Psoas muscle (tissue), 8 donors: Measurements from ENCODE around the gene ABCA2. TPM values are rescaled to one million over a fixed set of nuclear protein-coding genes. Genes with fewer than 3 reads are reported as not detected.

Experiments
- ATAC-seq, 4 donors: fragments of 200-7000 bp; cut with Tn5 transposase; one replicate each; pipeline ENCODE4 v1.9.1; 2020; ENCODE audit warnings: moderate library complexity in 3 of 4, mild to moderate bottlenecking in 2 of 4
- DNase-seq, 2 donors: peaks; one replicate each; pipeline ENCODE4 v3.0.0-alpha.2; 2020
- H3K27ac ChIP-seq: fragments of 200-600 bp; one replicate; pipeline ENCODE4 v1.8.0; 2022
- H3K27me3 ChIP-seq, 3 donors: fragments of 200-600 bp in 1 of 3; one replicate each; pipeline versions ENCODE4 v1.6.1 to v1.8.0; 2013 to 2022; ENCODE audit warnings: low read length in 2 of 3, mild to moderate bottlenecking in 2 of 3, moderate library complexity in 1 of 3; ENCODE audit not compliant: insufficient read depth in 3 of 3
- H3K36me3 ChIP-seq, 2 donors: fragments of 200-600 bp in 1 of 2; one replicate each; pipeline versions ENCODE4 v1.6.1 to v1.8.0; 2013 to 2022; ENCODE audit warnings: low read depth in 1 of 2, mild to moderate bottlenecking in 1 of 2, moderate library complexity in 1 of 2; ENCODE audit not compliant: insufficient read depth in 1 of 2
- H3K4me1 ChIP-seq: fragments of 200-600 bp; one replicate; pipeline ENCODE4 v1.8.0; 2022
- H3K4me3 ChIP-seq: fragments of 200-600 bp; one replicate; pipeline ENCODE4 v1.8.0; 2022; ENCODE audit warnings: mild to moderate bottlenecking
- H3K9me3 ChIP-seq: fragments of 200-600 bp; one replicate; pipeline ENCODE4 v1.8.0; 2022
- WGBS, 3 donors: extraction: QIAGEN DNeasy Blood & Tissue Kit; methylation state at CpG; one replicate each; pipeline versions ENCODE4 v1.1.6 to v1.1.7; 2013; 5-methylcytosine and 5-hydroxymethylcytosine counted together
- intact Hi-C, 2 donors: fragments of 100-400 bp; cut with DNase I; formaldehyde crosslinking; loops; one replicate each; pipeline versions ENCODE4 v1.11.0 to v1.14.2; 2022
- polyA plus RNA-seq, 3 donors: library from polyadenylated mRNA; stranded (reverse); fragments of 200-250 nt; gene quantifications; one replicate each; pipeline ENCODE4 v1.2.3, GENCODE V29; 2013
- total RNA-seq, 4 donors: library from RNA; stranded (reverse); fragmentation: NEBNext Ultra II Directional in 2 of 4; extraction: Animal tissue kit (Norgen Biotek cat#: 25700) in 2 of 4; gene quantifications; one replicate each; pipeline versions ENCODE4 v1.2.1 to v1.2.4, GENCODE V29; 2021 to 2023
- TF ChIP-seq, protein P1 (sequence below): fragments of 200-600 bp; IDR thresholded peaks from one replicate; pipeline ENCODE4 v1.8.0; 2022; ENCODE audit warnings: antibody characterized with exemption
- donor health status: healthy with polysubstance abuse.
- donor health status: DM: no; HTN: no; CAD: no; lungs with moderate emphysema.
- donor health status: Bipolar disorder and iron deficiency.
- donor health status: healthy.
- donor health status: DM: yes; HTN: yes; CAD: no.
- donor health status: DM: no; HTN: no; CAD: no.
- donor health status: DM: no; HTN: no; CAD: no.
- donor health status: DM: yes; HTN: yes; CAD: no.

Gene ABCA2
- total and polyA plus RNA-seq, 7 donors, result 6.9 to 23.5 (median 12.2) TPM

DNA sequence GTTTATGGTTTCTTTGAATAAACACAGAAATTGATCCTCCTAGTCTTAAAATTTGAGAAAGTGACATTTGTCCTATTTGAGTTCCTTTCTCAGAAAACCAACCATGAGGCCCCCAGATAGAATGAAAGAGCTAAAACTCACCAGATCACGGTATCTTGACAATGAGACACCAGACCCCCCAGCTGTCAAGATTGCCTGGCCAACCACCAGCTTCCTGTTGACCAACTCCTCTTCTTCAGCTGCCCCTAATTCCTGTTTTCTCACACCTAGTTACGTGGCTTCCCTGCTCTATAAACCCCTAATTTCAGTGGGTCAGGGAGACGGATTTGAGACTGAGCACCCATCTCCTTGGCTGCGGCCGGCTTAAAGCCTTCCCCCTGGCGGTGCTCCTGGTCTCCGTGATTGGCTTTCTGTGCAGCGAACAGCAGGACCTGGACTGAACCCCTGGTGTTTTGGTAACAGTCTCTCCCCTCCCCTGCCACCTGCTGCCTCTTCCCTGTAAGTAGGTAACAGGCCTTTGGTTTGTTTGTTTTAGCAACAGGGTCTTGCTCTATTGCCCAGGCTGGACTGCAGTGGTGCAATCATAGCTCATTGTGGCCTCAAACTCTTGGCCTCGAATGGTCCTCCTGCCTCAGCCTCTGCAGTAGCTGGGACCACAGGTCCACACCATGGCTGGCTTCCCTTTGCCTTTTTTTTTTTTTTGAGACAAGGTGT lies 30.6 kb upstream of the ABCA2 start:
- 66 to 77% (median 67%) methylated on average over 9 of the region's 9 CpGs for WGBS, 3 donors
- no peak for DNase-seq
- no peaks in the 10 kb centered on the region for H3K9me3 ChIP-seq
- TF ChIP-seq, protein P1, sequence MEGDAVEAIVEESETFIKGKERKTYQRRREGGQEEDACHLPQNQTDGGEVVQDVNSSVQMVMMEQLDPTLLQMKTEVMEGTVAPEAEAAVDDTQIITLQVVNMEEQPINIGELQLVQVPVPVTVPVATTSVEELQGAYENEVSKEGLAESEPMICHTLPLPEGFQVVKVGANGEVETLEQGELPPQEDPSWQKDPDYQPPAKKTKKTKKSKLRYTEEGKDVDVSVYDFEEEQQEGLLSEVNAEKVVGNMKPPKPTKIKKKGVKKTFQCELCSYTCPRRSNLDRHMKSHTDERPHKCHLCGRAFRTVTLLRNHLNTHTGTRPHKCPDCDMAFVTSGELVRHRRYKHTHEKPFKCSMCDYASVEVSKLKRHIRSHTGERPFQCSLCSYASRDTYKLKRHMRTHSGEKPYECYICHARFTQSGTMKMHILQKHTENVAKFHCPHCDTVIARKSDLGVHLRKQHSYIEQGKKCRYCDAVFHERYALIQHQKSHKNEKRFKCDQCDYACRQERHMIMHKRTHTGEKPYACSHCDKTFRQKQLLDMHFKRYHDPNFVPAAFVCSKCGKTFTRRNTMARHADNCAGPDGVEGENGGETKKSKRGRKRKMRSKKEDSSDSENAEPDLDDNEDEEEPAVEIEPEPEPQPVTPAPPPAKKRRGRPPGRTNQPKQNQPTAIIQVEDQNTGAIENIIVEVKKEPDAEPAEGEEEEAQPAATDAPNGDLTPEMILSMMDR, result no peak
- H3K27ac ChIP-seq, result no peak overlapping the region
- H3K27me3 ChIP-seq, result peaks cover 0 to 33% (median 10%) of the 10 kb centered on the region in 3 donors
- H3K4me3 ChIP-seq, result no peak overlapping the region
- no peak for ATAC-seq
- no peaks in the 10 kb centered on the region for H3K36me3 ChIP-seq
- H3K4me1 ChIP-seq, result peaks cover under 1% of the 10 kb centered on the region
- intact Hi-C loops, result no loop called here

DNA sequence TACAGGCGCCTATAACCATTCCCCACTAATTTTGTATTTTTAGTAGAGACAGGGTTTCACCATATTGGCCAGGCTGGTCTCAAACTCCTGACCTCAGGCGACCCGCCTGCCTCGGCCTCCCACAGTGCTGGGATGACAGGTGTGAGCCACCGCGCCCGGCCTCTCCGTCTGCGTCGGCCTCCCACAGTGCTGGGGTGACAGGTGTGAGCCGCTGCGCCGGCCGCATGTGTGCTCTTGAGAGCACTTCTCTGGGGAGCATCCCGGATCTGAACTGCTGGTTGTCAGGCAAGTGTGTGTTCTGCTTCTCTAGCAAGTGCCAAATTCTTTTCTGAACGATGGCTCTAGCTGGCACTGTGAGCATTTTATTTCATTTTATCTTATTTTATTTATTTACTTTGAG lies 29.5 kb upstream of the ABCA2 start:
- DNase-seq (no peak), ATAC-seq (no peak)
- H3K27me3 ChIP-seq, result peaks cover 0 to 43% (median 19%) of the 10 kb centered on the region in 3 donors
- no peaks in the 10 kb centered on the region for H3K36me3 ChIP-seq
- H3K9me3 ChIP-seq, result no peaks in the 10 kb centered on the region
- H3K4me1 ChIP-seq, result peaks cover 9% of the 10 kb centered on the region
- intact Hi-C loops, result no loop called here
- H3K27ac ChIP-seq, result no peak overlapping the region
- no peak overlapping the region for H3K4me3 ChIP-seq
- WGBS, 3 donors, result 22 to 43% (median 24%) methylated on average over 16 of the region's 16 CpGs
- TF ChIP-seq, protein P1, result no peak

DNA sequence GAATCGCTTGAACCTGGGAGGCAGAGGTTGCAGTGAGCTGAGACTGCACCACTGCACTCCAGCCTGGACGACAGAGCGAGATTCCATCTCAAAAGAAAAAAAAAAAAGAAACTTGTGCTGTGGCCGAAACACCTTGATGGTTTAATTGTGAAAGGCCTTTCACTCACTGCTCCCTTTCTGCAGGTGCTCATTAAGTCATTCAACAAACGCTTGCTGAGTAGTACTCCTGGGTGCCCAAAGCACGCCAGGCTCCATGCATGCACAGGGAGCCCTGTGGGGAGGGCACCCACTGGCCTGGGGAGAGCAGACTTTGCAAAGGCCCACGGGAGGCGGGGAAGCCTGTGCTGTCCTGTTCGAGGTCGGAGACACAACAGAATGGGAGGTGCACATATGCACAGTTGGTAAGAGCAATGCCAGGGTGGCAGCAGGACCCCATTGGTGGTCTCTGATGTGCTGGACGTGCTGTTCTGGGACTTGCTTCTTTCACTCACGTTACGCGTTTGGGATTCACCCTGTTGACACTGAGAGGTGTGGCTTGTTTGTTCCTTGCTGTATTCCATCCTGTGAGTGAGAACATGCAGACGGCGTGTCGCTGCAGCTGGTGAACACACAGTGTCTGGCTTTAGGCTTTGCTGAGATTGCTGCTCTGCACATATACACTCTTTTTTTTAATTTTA lies 28.8 kb upstream of the ABCA2 start:
- Histone ChIP-seq H3K9me3 (no peaks in the 10 kb centered on the region), H3K27ac (no peak overlapping the region), H3K4me1 (peaks cover 9% of the 10 kb centered on the region), H3K36me3 (no peaks in the 10 kb centered on the region), H3K27me3 (peaks cover 0 to 48% (median 24%) of the 10 kb centered on the region in 3 donors), H3K4me3 (no peak overlapping the region)
- no peak for ATAC-seq
- TF ChIP-seq, protein P1, result no peak
- no peak for DNase-seq
- 52 to 65% (median 53%) methylated on average over 17 of the region's 17 CpGs for WGBS, 3 donors
- intact Hi-C loops, result no loop called here

DNA sequence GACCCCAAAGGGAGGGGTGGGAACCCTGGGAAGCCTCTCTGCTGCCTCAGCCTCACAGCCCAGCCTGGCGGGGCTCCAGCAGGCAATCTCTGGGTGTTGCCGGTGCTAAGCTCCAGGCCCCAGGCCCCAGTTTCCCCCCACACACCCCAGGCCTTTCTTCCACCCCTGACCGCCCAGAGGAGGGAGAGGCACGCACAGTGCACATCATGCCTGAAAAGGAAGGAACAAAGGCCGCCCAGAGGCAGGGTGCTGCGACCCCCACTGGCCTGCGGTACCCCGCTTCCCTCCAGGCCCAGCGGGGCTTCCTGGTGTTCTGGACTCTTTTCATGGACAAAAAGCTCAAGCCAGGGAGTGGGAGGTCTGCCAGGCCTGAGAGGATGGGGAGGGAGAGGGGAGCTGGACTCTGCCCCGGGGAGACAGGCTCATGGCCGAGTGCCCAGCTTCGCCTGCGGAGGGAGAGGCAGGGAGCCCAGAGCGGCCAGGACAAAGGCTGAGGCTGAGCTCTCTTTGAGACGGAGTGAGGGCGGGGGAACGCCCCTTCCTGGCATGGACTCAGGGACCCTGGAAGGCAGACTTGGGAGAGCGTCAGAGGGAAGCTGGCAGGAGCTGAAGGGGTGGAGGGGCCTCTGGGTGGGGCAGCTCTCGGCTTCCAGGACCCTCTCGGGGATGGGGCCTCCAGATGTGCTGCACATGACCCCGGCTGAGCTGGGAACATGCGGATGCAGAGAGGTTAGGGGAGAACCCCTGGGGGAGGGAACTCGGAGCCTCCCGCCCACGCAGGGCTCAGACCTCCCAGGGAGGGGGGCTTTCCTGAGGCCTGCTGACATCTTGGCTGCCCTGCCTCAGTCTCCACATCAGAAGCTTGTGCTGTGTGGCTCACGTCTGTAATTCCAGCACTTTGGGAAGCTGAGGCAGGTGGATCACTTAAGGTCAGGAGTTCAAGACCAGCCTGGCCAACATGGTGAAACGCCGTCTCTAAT lies 27.6 kb upstream of the ABCA2 start:
- no peaks in the 10 kb centered on the region for H3K36me3 ChIP-seq
- intact Hi-C loops, result no loop called here
- DNase-seq, result peak; percentile 79 to 90
- TF ChIP-seq, protein P1, result no peak
- no peaks in the 10 kb centered on the region for H3K9me3 ChIP-seq
- WGBS, 3 donors, result 12 to 22% (median 17%) methylated on average over 28 of the region's 28 CpGs
- peak; percentile 55 to 71 (median 61) for ATAC-seq
- H3K4me1 ChIP-seq, result peaks cover 9% of the 10 kb centered on the region
- H3K27me3 ChIP-seq, result peaks cover 0 to 55% (median 27%) of the 10 kb centered on the region in 3 donors
- H3K4me3 ChIP-seq, result no peak overlapping the region
- H3K27ac ChIP-seq, result no peak overlapping the region
